GM18907 (cell line): Measurements from ENCODE around the gene STPG1.
"Not testable (repeated sequence)": the region's sequence is repeated elsewhere in the genome, so short reads cannot be mapped to it uniquely, and the experiment has no call there.

Experiments used
- ATAC-seq: cut with Tn5 transposase; IDR thresholded peaks from one replicate; pipeline ENCODE4 v1.9.1; 2021; ENCODE audit warnings: mild to moderate bottlenecking, moderate library complexity; ENCODE audit not compliant: unreplicated experiment

The STPG1 gene

GRCh38 chr1:24413350-24414163 lies at the start of gene STPG1:
Gene STPG1, minus strand, starts transcription at chr1:24413782. Its CDS starts 12,394 bp downstream, at chr1:24401388.
- ATAC-seq: no peak

DNA sequence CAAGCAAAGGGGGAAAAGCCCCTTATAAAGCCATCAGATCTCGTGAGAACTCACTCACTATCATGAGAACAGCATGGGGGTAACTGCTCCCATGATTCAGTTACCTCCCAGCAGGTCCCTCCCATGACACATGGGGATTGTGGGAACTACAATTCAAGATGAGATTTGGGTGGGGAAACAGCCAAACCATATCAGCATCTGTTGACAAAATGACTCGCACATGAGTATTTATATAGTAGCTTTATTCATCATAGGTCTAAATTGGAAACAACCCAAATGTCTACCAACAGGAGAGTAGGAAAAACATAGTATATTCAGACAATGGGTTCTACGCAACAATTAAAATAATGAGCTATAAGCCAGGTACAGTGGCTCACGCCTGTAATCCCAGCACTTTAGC lies 48.5 kb upstream of the STPG1 start:
- ATAC-seq: not testable (repeated sequence)

DNA sequence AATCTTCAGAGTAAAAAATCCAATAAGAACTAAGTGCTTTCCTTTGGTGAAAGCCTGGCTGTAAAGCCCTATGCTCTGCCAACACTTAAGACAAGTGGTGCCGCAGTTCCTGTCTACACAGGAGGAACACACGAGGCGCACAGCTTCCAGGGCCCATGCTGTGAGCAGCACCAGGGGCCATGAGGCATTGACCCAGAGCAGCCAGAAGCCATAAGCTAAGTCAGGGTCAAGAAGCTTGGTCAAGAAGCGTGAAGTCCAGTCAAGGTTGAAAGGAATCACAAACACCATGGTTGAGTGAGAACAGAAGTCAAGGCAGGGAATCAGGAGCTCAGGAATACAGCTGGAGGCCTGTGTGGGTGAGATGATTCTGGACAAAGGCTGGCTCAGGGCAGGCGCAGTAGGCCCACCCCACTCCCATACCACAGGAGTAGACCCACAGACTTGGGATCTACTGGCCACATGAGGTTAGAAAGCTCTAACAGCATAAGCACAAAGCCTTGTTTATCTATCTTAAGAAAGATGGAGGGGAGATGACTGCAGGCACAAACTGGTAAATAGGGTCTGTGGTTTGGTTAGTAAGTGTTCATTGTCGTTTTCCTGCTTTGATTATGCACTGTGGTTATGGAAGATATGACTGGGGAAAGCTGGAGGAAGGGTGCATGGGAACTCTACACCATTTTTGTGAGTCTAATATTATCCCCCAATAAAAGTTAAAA lies 46.1 kb upstream of the STPG1 start:
- ATAC-seq: no peak

DNA sequence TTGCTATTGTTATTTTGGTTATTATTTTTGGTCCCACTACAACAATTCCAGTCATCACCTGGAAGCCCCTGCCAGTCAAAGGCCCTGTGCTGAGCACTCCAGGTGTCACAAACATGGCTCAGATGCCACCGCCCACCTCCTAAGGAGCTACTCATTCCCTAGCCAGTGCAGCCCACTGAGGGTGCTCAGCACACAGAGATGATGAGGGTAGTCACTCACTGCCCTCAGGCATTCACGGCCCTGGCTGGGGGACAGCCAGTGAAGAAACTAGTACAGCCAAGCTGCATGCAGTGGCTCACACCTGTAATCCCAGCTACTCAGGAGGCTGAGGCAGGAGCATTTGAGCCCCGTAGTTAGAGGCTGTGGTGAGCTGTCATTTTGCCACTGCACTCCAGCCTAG lies 44.3 kb upstream of the STPG1 start:
- ATAC-seq: no peak

- ATAC-seq: no peak
Measured at GRCh38 chr1:24455272-24455671, 41.7 kb upstream of the STPG1 start.

GRCh38 chr1:24454673-24455072 lies 41.1 kb upstream of the STPG1 start:
- no peak for ATAC-seq

- no peak for ATAC-seq
Measured at GRCh38 chr1:24452922-24453485, 39.4 kb upstream of the STPG1 start.

DNA sequence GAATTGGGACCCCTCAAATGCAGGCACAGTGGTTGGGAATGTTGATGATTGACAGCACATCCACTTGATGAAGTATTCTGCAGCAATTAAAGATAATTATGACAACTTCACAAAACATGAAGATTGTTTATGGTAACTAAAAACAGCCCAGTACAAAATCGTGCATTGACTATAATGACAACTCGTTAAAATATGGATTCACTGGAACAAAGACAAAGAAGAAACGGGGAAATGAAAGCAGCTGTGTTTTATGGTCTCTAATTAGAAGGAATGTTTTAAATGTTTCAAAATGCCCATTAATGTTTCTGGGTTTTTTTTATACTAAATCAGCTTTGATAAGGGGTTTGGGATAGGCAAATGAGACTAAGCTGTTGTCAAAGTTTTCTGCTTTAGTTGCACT lies 38.2 kb upstream of the STPG1 start:
- no peak for ATAC-seq

DNA sequence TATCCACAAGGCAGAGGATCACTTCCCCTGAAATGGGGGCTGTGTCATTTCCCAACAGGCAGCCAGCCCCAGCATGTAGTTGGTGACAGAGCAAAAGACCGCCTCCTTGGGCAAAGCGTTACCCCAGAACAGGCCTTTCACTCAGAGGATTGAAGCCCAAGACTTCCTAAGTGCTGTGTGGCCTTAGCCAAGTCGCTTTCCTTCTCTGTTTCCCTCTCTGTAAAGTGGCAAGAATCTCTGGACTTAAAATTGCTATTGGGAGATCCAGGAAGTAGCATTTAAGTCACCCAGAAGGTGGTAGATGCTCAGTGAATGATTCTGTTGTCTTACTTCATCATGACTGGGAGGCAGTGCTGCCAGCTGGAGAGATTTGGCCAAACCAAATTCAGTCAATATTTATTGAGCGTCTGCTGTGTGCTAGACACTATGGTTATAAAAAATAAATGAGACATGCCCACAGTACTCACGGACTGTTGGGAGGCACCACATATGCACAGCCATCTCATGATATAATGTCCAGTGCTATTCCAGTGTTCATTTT lies 37.3 kb upstream of the STPG1 start:
- no peak for ATAC-seq

- ATAC-seq: no peak
Measured at GRCh38 chr1:24450316-24450715, 36.7 kb upstream of the STPG1 start.

DNA sequence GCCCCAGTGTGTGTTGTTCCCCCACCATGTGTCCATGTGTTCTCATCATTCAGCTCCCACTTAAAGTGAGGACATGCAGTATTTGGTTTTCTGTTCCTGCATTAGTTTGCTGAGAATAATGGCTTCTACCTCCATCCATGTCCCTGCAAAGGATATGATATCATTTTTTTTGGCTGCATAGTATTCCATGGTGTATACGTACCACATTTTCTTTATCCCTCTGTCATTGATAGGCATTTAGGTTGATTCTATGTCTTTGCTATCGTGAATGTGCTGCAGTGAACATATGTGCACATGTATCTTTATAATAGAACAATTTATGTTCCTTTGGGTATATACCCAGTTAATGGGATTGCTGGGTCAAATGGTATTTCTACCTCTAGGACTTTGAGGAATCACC lies 32.9 kb upstream of the STPG1 start:
- ATAC-seq: not testable (repeated sequence)

GRCh38 chr1:24443241-24443656 lies 29.7 kb upstream of the STPG1 start:
- ATAC-seq: no peak

- ATAC-seq: no peak
Measured at GRCh38 chr1:24442764-24443163, 29.2 kb upstream of the STPG1 start.

- ATAC-seq: no peak
Measured at GRCh38 chr1:24441996-24442668, 28.6 kb upstream of the STPG1 start.

GRCh38 chr1:24441480-24441879 lies 27.9 kb upstream of the STPG1 start:
- ATAC-seq: no peak

GRCh38 chr1:24440436-24440835 lies 26.9 kb upstream of the STPG1 start:
- ATAC-seq: no peak

DNA sequence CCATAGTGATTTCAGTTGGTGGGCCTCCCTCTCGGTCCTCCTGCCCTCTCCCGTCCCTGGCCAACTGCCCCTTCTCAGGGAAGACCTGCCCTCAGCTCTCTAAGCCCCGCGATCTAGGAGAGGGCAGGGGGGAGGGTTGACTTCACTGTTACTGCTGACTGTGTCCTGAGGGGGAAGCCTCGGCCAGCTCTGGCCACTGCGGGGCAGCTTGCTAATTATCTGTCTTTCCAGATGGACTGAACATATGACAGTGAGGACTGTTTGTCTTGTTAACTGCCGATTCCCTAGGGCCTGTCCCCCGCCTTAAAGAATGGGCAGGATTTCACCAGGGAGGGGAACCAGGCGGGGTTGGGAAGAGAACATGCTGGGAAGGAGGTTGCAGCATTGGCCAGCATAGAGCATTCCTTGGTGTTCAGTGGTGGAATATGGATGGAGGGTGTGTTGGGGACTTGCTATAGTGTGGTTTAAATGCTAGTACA lies 24.9 kb upstream of the STPG1 start:
- ATAC-seq: no peak

- ATAC-seq: no peak
Measured at GRCh38 chr1:24437631-24438396, 24.2 kb upstream of the STPG1 start.

DNA sequence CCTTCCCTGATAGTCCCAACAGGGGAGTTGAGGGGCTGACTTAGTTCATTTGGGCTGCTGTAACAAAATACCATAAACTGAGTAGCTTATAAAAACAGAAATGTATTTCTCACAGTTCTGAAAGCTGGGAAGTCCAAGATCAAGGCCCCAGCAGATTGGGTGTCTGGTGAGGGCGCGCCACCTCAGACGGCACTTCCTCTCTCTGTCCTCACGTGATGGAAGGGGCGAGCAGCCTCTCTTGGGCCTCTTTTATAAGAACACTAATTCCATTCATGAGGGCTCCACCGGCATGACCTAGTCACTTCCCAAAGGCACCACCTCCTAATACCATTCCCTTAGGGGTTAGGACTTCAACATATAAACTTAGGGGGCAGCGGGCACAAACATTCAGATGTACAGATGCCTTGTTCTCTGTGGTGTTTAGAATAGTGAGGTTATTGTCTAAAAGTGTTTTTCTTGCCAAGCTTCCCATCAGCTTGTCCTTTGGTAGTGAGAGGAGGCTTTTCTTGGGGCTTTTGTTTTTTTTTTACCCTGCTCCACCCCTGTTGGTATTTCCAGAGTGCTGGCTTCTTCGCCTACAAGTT lies 22.3 kb upstream of the STPG1 start:
- no peak for ATAC-seq

DNA sequence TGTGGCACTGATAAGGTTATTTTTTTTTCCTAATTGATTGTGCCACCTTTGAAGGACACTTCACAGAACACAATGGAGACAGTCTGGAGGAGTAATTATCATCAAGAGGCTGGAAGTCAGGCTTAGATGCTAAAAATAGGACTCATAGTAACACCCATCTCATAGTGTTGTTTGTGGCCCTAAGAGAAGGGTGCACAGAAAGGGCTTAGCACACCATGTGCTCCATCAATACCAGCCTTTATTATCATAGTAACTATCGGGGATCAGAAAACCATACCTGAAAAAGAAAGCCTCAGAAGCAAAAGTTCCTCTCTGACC lies 13.9 kb upstream of the STPG1 start:
- no peak for ATAC-seq
